SKM-1 (cell line): ENCODE results near the gene STK32A.

Experiments used
- DNase-seq: peaks from one replicate; lab custom pipeline; 2025; ENCODE audit not compliant: unreplicated experiment; lab: John Stamatoyannopoulos, UW

The STK32A gene

GRCh38 chr5:147248561-147248960, 13.7 kb downstream of the STK32A start:
- no peak for DNase-seq

GRCh38 chr5:147259837-147260236, 25.0 kb downstream of the STK32A start:
- no peak for DNase-seq

GRCh38 chr5:147267082-147267832, 32.4 kb downstream of the STK32A start:
- DNase-seq, result no peak

GRCh38 chr5:147276497-147276896, 41.7 kb downstream of the STK32A start:
- no peak for DNase-seq

GRCh38 chr5:147286296-147286695, 51.5 kb downstream of the STK32A start:
- DNase-seq, result no peak

GRCh38 chr5:147287110-147287509, 52.3 kb downstream of the STK32A start:
- DNase-seq, result no peak

GRCh38 chr5:147290261-147290660, 55.4 kb downstream of the STK32A start:
- DNase-seq, result no peak

- no peak for DNase-seq
These were observed 68.4 kb downstream of the STK32A start for GRCh38 chr5:147303251-147303650.

- DNase-seq, result no peak
These were observed 69.2 kb downstream of the STK32A start for GRCh38 chr5:147303976-147304375.

GRCh38 chr5:147305147-147305546, 70.3 kb downstream of the STK32A start:
- DNase-seq, result no peak

- no peak for DNase-seq
These were observed 71.5 kb downstream of the STK32A start for GRCh38 chr5:147306351-147306750.

GRCh38 chr5:147307170-147307569, 72.3 kb downstream of the STK32A start:
- no peak for DNase-seq

- DNase-seq, result no peak
These were observed 74.8 kb downstream of the STK32A start for GRCh38 chr5:147309621-147310020.

- DNase-seq, result no peak
These were observed 75.4 kb downstream of the STK32A start for GRCh38 chr5:147310059-147310704.

GRCh38 chr5:147317978-147318684, 83.3 kb downstream of the STK32A start:
- DNase-seq, result no peak

GRCh38 chr5:147321569-147321968, 86.7 kb downstream of the STK32A start:
- no peak for DNase-seq

- DNase-seq, result no peak
These were observed 92.6 kb downstream of the STK32A start for GRCh38 chr5:147327421-147327820.

GRCh38 chr5:147327905-147328304, 93.1 kb downstream of the STK32A start:
- DNase-seq, result no peak

- no peak for DNase-seq
These were observed 97.8 kb downstream of the STK32A start for GRCh38 chr5:147332658-147333057.

- no peak for DNase-seq
These were observed 102.0 kb downstream of the STK32A start for GRCh38 chr5:147336876-147337275.

GRCh38 chr5:147339313-147339712, 104.5 kb downstream of the STK32A start:
- no peak for DNase-seq

- DNase-seq, result no peak
These were observed 106.1 kb downstream of the STK32A start for GRCh38 chr5:147340941-147341340.
